AG10803 (cell line): ENCODE results near the gene DPF3.

Experiments used
- DNase-seq: peaks from one replicate; pipeline ENCODE4 v3.0.0; 2010; ENCODE audit warnings: low read depth
- H3K4me3 ChIP-seq: 2 replicates; pipeline ENCODE4 v1.5.1; 2011; ENCODE audit warnings: mild to moderate bottlenecking, low read length, control low read depth
- CTCF ChIP-seq: conservative IDR thresholded peaks from 2 replicates; pipeline ENCODE4 v1.5.1; 2011; ENCODE audit warnings: mild to moderate bottlenecking, low read length, control low read depth, inconsistent platforms

DPF3 gene

GRCh38 chr14:72621387-72622065 lies 272.4 kb downstream of the DPF3 start:
- DNase-seq = no peak
- no peak for TF ChIP-seq CTCF
- H3K4me3 ChIP-seq = no peak overlapping the region

GRCh38 chr14:72619881-72620280 lies 274.0 kb downstream of the DPF3 start:
- TF ChIP-seq CTCF = no peak
- DNase-seq = no peak
- H3K4me3 ChIP-seq = no peak overlapping the region

GRCh38 chr14:72619111-72619571 lies 274.8 kb downstream of the DPF3 start:
- TF ChIP-seq CTCF = no peak
- H3K4me3 ChIP-seq = no peak overlapping the region
- DNase-seq = no peak

- no peak overlapping the region for H3K4me3 ChIP-seq
- no peak for DNase-seq
- TF ChIP-seq CTCF = no peak
These were observed 275.5 kb downstream of the DPF3 start for GRCh38 chr14:72618424-72618823.

GRCh38 chr14:72617391-72618031 lies 276.4 kb downstream of the DPF3 start:
- no peak for DNase-seq
- no peak for TF ChIP-seq CTCF
- no peak overlapping the region for H3K4me3 ChIP-seq

GRCh38 chr14:72616811-72617210 lies 277.1 kb downstream of the DPF3 start:
- TF ChIP-seq CTCF = no peak
- DNase-seq = no peak
- no peak overlapping the region for H3K4me3 ChIP-seq

- no peak overlapping the region for H3K4me3 ChIP-seq
- no peak for TF ChIP-seq CTCF
- DNase-seq = no peak
These were observed 277.6 kb downstream of the DPF3 start for GRCh38 chr14:72616294-72616693.
